IMR-90 (cell line): Measurements from ENCODE around the gene CYP19A1. TPM values are rescaled to one million over a fixed set of nuclear protein-coding genes. Genes with fewer than 3 reads are reported as not detected.

Experiments used
- ATAC-seq: fragments of 200-7000 bp; cut with Tn5 transposase; 2 replicates; pipeline ENCODE4 v1.9.1; 2020; ENCODE audit warnings: low read depth, mild to moderate bottlenecking, moderate library complexity
- BruUV-seq: library from RNA; stranded (reverse); fragments of 400-500 nt; replicated peaks from 2 replicates; lab custom pipeline; 2021; lab: Mats Ljungman, UMichigan
- CTCF ChIA-PET: fragments of 300-600 bp; formaldehyde crosslinking; extraction: SDS; loops from one replicate; lab custom pipeline; 2021; ENCODE audit warnings: antibody characterized with exemption; lab: Yijun Ruan, JAX
- POLR2A ChIA-PET: fragments of 300-600 bp; sonication (Branson Sonifier 250); formaldehyde crosslinking; loops from one replicate; lab custom pipeline; 2022; ENCODE audit warnings: antibody characterized with exemption; ENCODE audit not compliant: unreplicated experiment; lab: Charles Lee
- DNase-seq: peaks from one replicate; pipeline ENCODE4 v3.0.0; 2013
- H2AFZ ChIP-seq: replicated peaks from 2 replicates; pipeline ENCODE3; 2013; ENCODE audit warnings: low read length, mild to moderate bottlenecking; ENCODE audit not compliant: poor library complexity
- H2AK5ac ChIP-seq: 2 replicates; pipeline ENCODE4 v1.6.1; 2013; ENCODE audit warnings: low read depth, low read length, inconsistent platforms
- H2AK9ac ChIP-seq: replicated peaks from 2 replicates; pipeline ENCODE3; 2013; ENCODE audit warnings: mild to moderate bottlenecking, low read depth, low read length, moderate library complexity; ENCODE audit not compliant: poor library complexity
- H2BK120ac ChIP-seq: 2 replicates; pipeline ENCODE4 v1.6.1; 2013; ENCODE audit warnings: low read depth, low read length, inconsistent platforms
- H2BK15ac ChIP-seq: 3 replicates; pipeline ENCODE4 v1.6.1; 2013; ENCODE audit warnings: low read depth, low read length, inconsistent platforms
- H2BK20ac ChIP-seq: 2 replicates; pipeline ENCODE4 v1.6.1; 2013; ENCODE audit warnings: low read depth, mild to moderate bottlenecking, inconsistent platforms, low read length, moderate library complexity
- H2BK5ac ChIP-seq: 2 replicates; pipeline ENCODE4 v1.6.1; 2013; ENCODE audit warnings: mild to moderate bottlenecking, low read depth, low read length, inconsistent platforms; ENCODE audit not compliant: poor library complexity, severe bottlenecking
- H3K14ac ChIP-seq: replicated peaks from 2 replicates; pipeline ENCODE4 v1.6.1; 2013; ENCODE audit warnings: low read depth, low read length, inconsistent platforms
- H3K18ac ChIP-seq: 2 replicates; pipeline ENCODE4 v1.6.1; 2013; ENCODE audit warnings: low read depth, low read length, control low read depth
- H3K23ac ChIP-seq: 2 replicates; pipeline ENCODE4 v1.6.1; 2013; ENCODE audit warnings: low read depth, low read length, inconsistent platforms
- H3K27ac ChIP-seq: 2 replicates; pipeline ENCODE4 v1.5.1; 2013; ENCODE audit warnings: mild to moderate bottlenecking, control low read depth, low read length; ENCODE audit not compliant: insufficient read depth
- H3K27me3 ChIP-seq: 2 replicates; pipeline ENCODE4 v1.6.1; 2013; ENCODE audit warnings: low read length; ENCODE audit not compliant: control insufficient read depth, insufficient read depth
- H3K36me3 ChIP-seq: 2 replicates; pipeline ENCODE4 v1.6.1; 2013; ENCODE audit warnings: low read length, mixed read lengths; ENCODE audit not compliant: control insufficient read depth, insufficient read depth
- H3K4ac ChIP-seq: 2 replicates; pipeline ENCODE4 v1.6.1; 2013; ENCODE audit warnings: low read depth, low read length, inconsistent platforms
- H3K4me1 ChIP-seq: 2 replicates; pipeline ENCODE4 v1.6.1; 2013; ENCODE audit warnings: low read length, mixed read lengths; ENCODE audit not compliant: control insufficient read depth, insufficient read depth
- H3K4me2 ChIP-seq: 2 replicates; pipeline ENCODE4 v1.6.1; 2013; ENCODE audit warnings: low read depth, mild to moderate bottlenecking, control low read depth, low read length, moderate library complexity
- H3K4me3 ChIP-seq: 2 replicates; pipeline ENCODE4 v1.5.1; 2013; ENCODE audit warnings: low read depth, mild to moderate bottlenecking, control low read depth, low read length, moderate library complexity; ENCODE audit not compliant: insufficient read depth
- H3K56ac ChIP-seq: 2 replicates; pipeline ENCODE4 v1.6.1; 2013; ENCODE audit warnings: low read length, inconsistent platforms; ENCODE audit not compliant: insufficient read depth; ENCODE audit errors: extremely low read depth
- H3K79me1 ChIP-seq, 2 experiments: 2 replicates each; pipeline ENCODE4 v1.6.1; 2013; ENCODE audit warnings: low read length in 2 of 2, inconsistent platforms in 1 of 2, low read depth in 1 of 2
- H3K9ac ChIP-seq: 2 replicates; pipeline ENCODE4 v1.6.1; 2013; ENCODE audit warnings: low read depth, low read length, control low read depth
- H3K9me1 ChIP-seq: 2 replicates; pipeline ENCODE4 v1.6.1; 2013; ENCODE audit warnings: low read length, inconsistent platforms; ENCODE audit not compliant: insufficient read depth
- H3K9me3 ChIP-seq: 2 replicates; pipeline ENCODE4 v1.6.1; 2013; ENCODE audit warnings: low read length; ENCODE audit not compliant: control insufficient read depth, insufficient read depth
- H4K20me1 ChIP-seq: 2 replicates; pipeline ENCODE4 v1.6.1; 2013; ENCODE audit warnings: low read length, inconsistent platforms; ENCODE audit not compliant: insufficient read depth
- H4K5ac ChIP-seq: 2 replicates; pipeline ENCODE4 v1.6.1; 2013; ENCODE audit warnings: mild to moderate bottlenecking, low read depth, low read length, control low read depth
- H4K8ac ChIP-seq, 2 experiments: 2 replicates each; pipeline ENCODE4 v1.6.1; 2013; ENCODE audit warnings: low read depth in 2 of 2, low read length in 2 of 2, control low read depth in 1 of 2, inconsistent platforms in 1 of 2
- H4K91ac ChIP-seq: 2 replicates; pipeline ENCODE4 v1.6.1; 2013; ENCODE audit warnings: low read depth, low read length, inconsistent platforms; ENCODE audit not compliant: insufficient read depth
- BHLHE40 ChIP-seq: fragments of 150-350 bp; IDR thresholded peaks from 2 replicates; pipeline ENCODE4 v1.6.1; 2016; ENCODE audit warnings: mild to moderate bottlenecking, low read depth, low read length
- CEBPB ChIP-seq: IDR thresholded peaks from 2 replicates; pipeline ENCODE4 v1.6.1; 2012; ENCODE audit warnings: low read depth, low read length, improper control_type of control experiment
- CHD1 ChIP-seq: IDR thresholded peaks from 2 replicates; pipeline ENCODE4 v1.6.1; 2012; ENCODE audit warnings: low read depth, low read length, improper control_type of control experiment
- ELK1 ChIP-seq: fragments of 150-350 bp; IDR thresholded peaks from 2 replicates; pipeline ENCODE4 v1.6.1; 2016; ENCODE audit warnings: low read depth, mild to moderate bottlenecking, low read length, moderate library complexity, borderline replicate concordance
- FOS ChIP-seq: fragments of 150-350 bp; IDR thresholded peaks from 2 replicates; pipeline ENCODE4 v1.6.1; 2016; ENCODE audit warnings: low read depth, low read length
- MAZ ChIP-seq: IDR thresholded peaks from 2 replicates; pipeline ENCODE4 v1.6.1; 2012; ENCODE audit warnings: low read depth, mild to moderate bottlenecking, low read length, improper control_type of control experiment, moderate library complexity, borderline replicate concordance
- MXI1 ChIP-seq: IDR thresholded peaks from 2 replicates; pipeline ENCODE4 v1.6.1; 2012; ENCODE audit warnings: low read depth, mild to moderate bottlenecking, low read length, moderate library complexity, borderline replicate concordance
- NFE2L2 ChIP-seq: fragments of 150-350 bp; IDR thresholded peaks from 2 replicates; pipeline ENCODE4 v1.6.1; 2016; ENCODE audit warnings: low read depth, mild to moderate bottlenecking, low read length
- POLR2A ChIP-seq: IDR thresholded peaks from 2 replicates; pipeline ENCODE4 v1.6.1; 2012; ENCODE audit warnings: mild to moderate bottlenecking, low read depth, low read length
- RAD21 ChIP-seq: IDR thresholded peaks from 2 replicates; pipeline ENCODE4 v1.6.1; 2012; ENCODE audit warnings: low read length, improper control_type of control experiment
- RCOR1 ChIP-seq: IDR thresholded peaks from 2 replicates; pipeline ENCODE4 v1.6.1; 2012; ENCODE audit warnings: mild to moderate bottlenecking, low read length, improper control_type of control experiment; ENCODE audit not compliant: insufficient replicate concordance
- RFX5 ChIP-seq: IDR thresholded peaks from 2 replicates; pipeline ENCODE4 v1.8.0; 2012; ENCODE audit warnings: low read depth, mild to moderate bottlenecking, low read length, moderate library complexity
- USF2 ChIP-seq: fragments of 150-350 bp; IDR thresholded peaks from 2 replicates; pipeline ENCODE4 v1.6.1; 2017; ENCODE audit warnings: mild to moderate bottlenecking, antibody characterized with exemption, low read length, low read depth
- WGBS, 2 experiments: methylation state at CpG; one replicate each; pipeline versions ENCODE4 v1.1.5 to v1.1.7; 2013; ENCODE audit warnings: missing lambda C conversion rate in 2 of 2; ENCODE audit not compliant: insufficient read length in 1 of 2; ENCODE audit errors: extremely low coverage in 2 of 2; 5-methylcytosine and 5-hydroxymethylcytosine counted together
- dilution Hi-C: fragments of 300-500 bp; cut with HindIII; formaldehyde crosslinking; loops from one replicate; pipeline ENCODE4 v1.14.3; 2018; ENCODE audit warnings: low sequenced_read_pairs; ENCODE audit not compliant: unreplicated experiment
- in situ Hi-C: fragments of 300-500 bp; cut with MboI; formaldehyde crosslinking; loops from 3 replicates; pipeline ENCODE4 v1.14.3; 2019; ENCODE audit warnings: low sequenced_read_pairs, inconsistent platforms, mixed read lengths
- intact Hi-C: fragments of 100-400 bp; cut with micrococcal nuclease; formaldehyde crosslinking; loops from 2 replicates; pipeline ENCODE4 v1.10.0; 2022
- polyA plus RNA-seq, 3 experiments: library from polyadenylated mRNA; depleted of rRNA; stranded (reverse); fragments of >200 nt; gene quantifications; 2 replicates each; pipeline ENCODE4 v1.2.3, GENCODE V29; 2012; ENCODE audit warnings: low replicate concordance in 1 of 3
- total RNA-seq: library from RNA; depleted of rRNA; stranded (reverse); fragments of >200 nt; gene quantifications from 2 replicates; pipeline ENCODE4 v1.2.3, GENCODE V29; 2012
- TF ChIP-seq, protein P1 (sequence below): conservative IDR thresholded peaks from 2 replicates; pipeline ENCODE4 v1.5.1; 2012; ENCODE audit warnings: mild to moderate bottlenecking, low read depth, low read length, improper control_type of control experiment

Gene CYP19A1
- total and polyA plus RNA-seq, 2 of the 4 experiments (the other 2 are of a cell fraction): not detected

DNA sequence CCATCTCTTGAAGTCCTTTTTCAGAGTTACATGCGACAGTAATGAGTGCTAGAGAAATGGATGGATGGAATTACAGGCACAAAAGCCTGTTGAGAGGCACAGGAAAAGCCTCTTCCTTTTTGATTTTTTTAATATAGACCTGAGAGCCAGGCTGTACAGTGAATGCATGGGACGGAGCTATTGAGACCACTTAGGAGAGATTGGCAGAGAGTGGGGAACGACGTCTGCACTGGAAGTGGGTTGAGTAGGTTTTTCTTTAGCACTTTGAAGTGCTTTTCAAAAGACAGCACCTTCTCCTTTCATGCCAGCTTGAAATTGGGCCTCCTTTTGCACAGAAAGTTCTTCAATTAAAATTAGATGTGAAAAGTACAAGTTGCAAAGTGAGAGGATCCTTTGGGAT lies 40.0 kb upstream of the CYP19A1 start:
- no peak for DNase-seq
- Histone ChIP-seq H3K14ac (no peak overlapping the region), H3K36me3 (no peaks in the 10 kb centered on the region), H2BK20ac (0 out of 2 replicates have a peak overlapping the region, but pooled peaks have one; percentile 28), H4K5ac (no peak overlapping the region; the same call in 1 of the 2 replicates), H2AK9ac (no peak overlapping the region), H3K4me1 (peaks cover 8% of the 10 kb centered on the region), H3K27ac (no peak overlapping the region), H4K8ac (no peak overlapping the region), H2BK5ac (no peak overlapping the region), H3K23ac (no peak overlapping the region), H3K4me3 (no peak overlapping the region), H2BK15ac (no peak overlapping the region), H3K4me2 (no peak overlapping the region), H3K4ac (no peak overlapping the region), H3K9me1 (peaks cover 5% of the 10 kb centered on the region; the same call in 1 of the 2 replicates), H2AFZ (no peak overlapping the region), H4K91ac (no peak overlapping the region), H3K79me1 (no peaks in the 10 kb centered on the region), H3K18ac (no peak overlapping the region; the same call in 1 of the 2 replicates), H2BK120ac (no peak overlapping the region), H3K9me3 (no peaks in the 10 kb centered on the region), H2AK5ac (no peak overlapping the region), H3K9ac (no peak overlapping the region), H3K56ac (no peak overlapping the region), H4K20me1 (no peaks in the 10 kb centered on the region), H3K27me3 (peaks cover 25% of the 10 kb centered on the region)
- ChIA-PET CTCF (interaction anchor here (0.6 to 9.7 kb wide), 3 partner anchors 97 to 215 kb away, joined by 3 to 89 read pairs (median 23); no protein-coding TSS in a partner anchor), POLR2A (no interaction called here)
- intact Hi-C loops: no loop called here
- TF ChIP-seq, protein P1, sequence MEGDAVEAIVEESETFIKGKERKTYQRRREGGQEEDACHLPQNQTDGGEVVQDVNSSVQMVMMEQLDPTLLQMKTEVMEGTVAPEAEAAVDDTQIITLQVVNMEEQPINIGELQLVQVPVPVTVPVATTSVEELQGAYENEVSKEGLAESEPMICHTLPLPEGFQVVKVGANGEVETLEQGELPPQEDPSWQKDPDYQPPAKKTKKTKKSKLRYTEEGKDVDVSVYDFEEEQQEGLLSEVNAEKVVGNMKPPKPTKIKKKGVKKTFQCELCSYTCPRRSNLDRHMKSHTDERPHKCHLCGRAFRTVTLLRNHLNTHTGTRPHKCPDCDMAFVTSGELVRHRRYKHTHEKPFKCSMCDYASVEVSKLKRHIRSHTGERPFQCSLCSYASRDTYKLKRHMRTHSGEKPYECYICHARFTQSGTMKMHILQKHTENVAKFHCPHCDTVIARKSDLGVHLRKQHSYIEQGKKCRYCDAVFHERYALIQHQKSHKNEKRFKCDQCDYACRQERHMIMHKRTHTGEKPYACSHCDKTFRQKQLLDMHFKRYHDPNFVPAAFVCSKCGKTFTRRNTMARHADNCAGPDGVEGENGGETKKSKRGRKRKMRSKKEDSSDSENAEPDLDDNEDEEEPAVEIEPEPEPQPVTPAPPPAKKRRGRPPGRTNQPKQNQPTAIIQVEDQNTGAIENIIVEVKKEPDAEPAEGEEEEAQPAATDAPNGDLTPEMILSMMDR: no peak
- no peak for TF ChIP-seq RCOR1
- TF ChIP-seq FOS: no peak
- no peak for TF ChIP-seq MAZ
- TF ChIP-seq RFX5: no peak
- TF ChIP-seq CEBPB: no peak
- TF ChIP-seq RAD21: no peak
- TF ChIP-seq USF2: no peak
- no peak for TF ChIP-seq CHD1
- no peak for TF ChIP-seq BHLHE40
- TF ChIP-seq POLR2A: no peak
- no peak for TF ChIP-seq NFE2L2
- no peak for TF ChIP-seq ELK1
- TF ChIP-seq MXI1: no peak
- in situ Hi-C loops: loop anchor here (5.0 kb wide), 1 partner anchor 91 kb away; no protein-coding TSS in a partner anchor
- dilution Hi-C loops: no loop called here
- WGBS, 2 experiments: no CpG with 5 or more reads among the region's 4 CpGs
- BruUV-seq: no TSS peak
- ATAC-seq: no peak
